ENCODE results near the gene NTNG1.

Gene NTNG1

DNA sequence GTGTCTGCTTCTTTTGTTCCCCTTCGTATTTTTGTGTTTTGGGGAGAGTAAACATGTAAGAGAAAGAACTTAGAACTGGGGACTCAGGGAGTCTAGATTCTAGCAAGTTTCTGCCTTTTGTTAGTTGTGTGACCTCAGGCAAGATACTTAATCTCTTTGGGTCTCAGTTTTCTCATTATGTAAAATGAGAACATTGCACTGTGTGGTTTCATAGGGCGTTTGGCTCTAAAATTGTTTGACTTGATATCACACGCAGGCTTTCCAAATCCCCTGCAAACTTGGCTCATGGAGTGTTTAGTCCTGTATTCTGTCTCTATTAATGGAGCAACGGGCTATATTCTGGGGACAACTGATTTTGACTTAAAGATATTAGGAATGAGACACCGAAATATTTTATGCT, 57.7 kb downstream of the NTNG1 start:
- Histone ChIP-seq H3K9me3 (ENCODE audit: control insufficient read depth, low read length) (peaks cover 15% of the 10 kb centered on the region), H3K27me3 (ENCODE audit: control insufficient read depth in 1 of 2, insufficient read depth in 1 of 2, low read length in 2 of 2) (no peaks in the 10 kb centered on the region), H2AFZ (ENCODE audit: low read depth, low read length) (no peak overlapping the region), H3K4me3 (ENCODE audit: insufficient read depth in 1 of 2, low read depth in 1 of 2, low read length in 2 of 2) (no peak overlapping the region), H2BK5ac (ENCODE audit: low read depth, low read length, poor library complexity, severe bottlenecking) (no peak overlapping the region), H3K36me3 (ENCODE audit: control insufficient read depth in 1 of 2, insufficient read depth in 2 of 2, low read depth in 1 of 2, low read length in 2 of 2) (no peaks in the 10 kb centered on the region), H3K23ac (ENCODE audit: low read length in 2 of 2) (no peak overlapping the region), H3K14ac (ENCODE audit: low read length in 2 of 2) (no peak overlapping the region), H2BK12ac (ENCODE audit: low read length in 2 of 2) (no peak overlapping the region), H3K27ac (ENCODE audit: low read length, poor library complexity, severe bottlenecking) (no peak overlapping the region), H4K8ac (ENCODE audit: low read length) (no peak overlapping the region), H3K4me1 (ENCODE audit: control insufficient read depth, insufficient read depth, low read depth, low read length) (no peaks in the 10 kb centered on the region), H3K4ac (ENCODE audit: low read depth in 1 of 2, low read length in 2 of 2) (no peak overlapping the region), H2BK15ac (ENCODE audit: low read depth, poor library complexity, severe bottlenecking) (no peak overlapping the region), H3K4me2 (ENCODE audit: low read length, poor library complexity, severe bottlenecking) (no peak overlapping the region), H2BK120ac (ENCODE audit: low read depth, low read length) (no peak overlapping the region), H2AK5ac (ENCODE audit: low read length, severe bottlenecking) (no peak overlapping the region), H3K18ac (ENCODE audit: low read depth in 1 of 2, low read length in 2 of 2) (no peak overlapping the region), H3K9ac (ENCODE audit: low read length) (peak overlapping the region; percentile 21), H3K79me1 (replicated peaks; ENCODE audit: low read length, poor library complexity, severe bottlenecking) (peaks cover 4% of the 10 kb centered on the region), H4K91ac (ENCODE audit: low read length) (no peak overlapping the region)
- 82% methylated on average over 3 of the region's 5 CpGs for WGBS
- DNase-seq, result no peak

DNA sequence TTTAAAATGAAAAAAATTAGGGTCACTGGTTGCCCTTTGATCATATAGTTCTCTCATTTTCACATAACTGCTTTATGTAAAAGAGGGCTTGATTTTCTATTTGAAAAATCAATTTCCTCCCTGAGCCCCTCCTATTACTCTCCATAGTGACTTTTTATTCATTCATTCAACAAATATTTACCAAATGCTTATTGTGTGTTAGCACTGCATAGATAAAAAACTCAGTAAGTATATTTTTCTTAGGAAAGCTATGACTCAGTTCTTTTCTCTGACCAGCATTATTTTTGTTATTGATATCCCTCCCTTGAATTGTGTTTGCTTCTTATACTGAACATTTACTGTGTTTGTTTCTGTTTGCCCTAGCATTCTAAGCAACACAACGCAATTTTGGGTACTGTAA, 59.8 kb downstream of the NTNG1 start:
- no peak overlapping the region for H2AFZ ChIP-seq (ENCODE audit: low read depth, low read length)
- H3K18ac ChIP-seq (ENCODE audit: low read depth in 1 of 2, low read length in 2 of 2), result no peak overlapping the region
- H3K79me1 ChIP-seq (replicated peaks; ENCODE audit: low read length, poor library complexity, severe bottlenecking), result peaks cover 5% of the 10 kb centered on the region
- no peak overlapping the region for H2BK5ac ChIP-seq (ENCODE audit: low read depth, low read length, poor library complexity, severe bottlenecking)
- H3K9me3 ChIP-seq (ENCODE audit: control insufficient read depth, low read length), result peaks cover 15% of the 10 kb centered on the region
- no peak overlapping the region for H2BK15ac ChIP-seq (ENCODE audit: low read depth, poor library complexity, severe bottlenecking)
- H3K27ac ChIP-seq (ENCODE audit: low read length, poor library complexity, severe bottlenecking), result no peak overlapping the region
- H3K4me3 ChIP-seq (ENCODE audit: insufficient read depth in 1 of 2, low read depth in 1 of 2, low read length in 2 of 2), result no peak overlapping the region
- H3K4ac ChIP-seq (ENCODE audit: low read depth in 1 of 2, low read length in 2 of 2), result no peak overlapping the region
- H4K91ac ChIP-seq (ENCODE audit: low read length), result no peak overlapping the region
- H3K36me3 ChIP-seq (ENCODE audit: control insufficient read depth in 1 of 2, insufficient read depth in 2 of 2, low read depth in 1 of 2, low read length in 2 of 2), result no peaks in the 10 kb centered on the region
- no peak overlapping the region for H3K4me2 ChIP-seq (ENCODE audit: low read length, poor library complexity, severe bottlenecking)
- no peaks in the 10 kb centered on the region for H3K4me1 ChIP-seq (ENCODE audit: control insufficient read depth, insufficient read depth, low read depth, low read length)
- H3K9ac ChIP-seq (ENCODE audit: low read length), result no peak overlapping the region
- no peak overlapping the region for H3K14ac ChIP-seq (ENCODE audit: low read length in 2 of 2)
- H4K8ac ChIP-seq (ENCODE audit: low read length), result no peak overlapping the region
- no peak for DNase-seq
- no peak overlapping the region for H2BK12ac ChIP-seq (ENCODE audit: low read length in 2 of 2)
- H2AK5ac ChIP-seq (ENCODE audit: low read length, severe bottlenecking), result no peak overlapping the region
- no peak overlapping the region for H2BK120ac ChIP-seq (ENCODE audit: low read depth, low read length)
- no peak overlapping the region for H3K23ac ChIP-seq (ENCODE audit: low read length in 2 of 2)
- no peaks in the 10 kb centered on the region for H3K27me3 ChIP-seq (ENCODE audit: control insufficient read depth in 1 of 2, insufficient read depth in 1 of 2, low read length in 2 of 2)
- no CpG with 5 or more reads among the region's 1 CpG for whole genome bisulfite sequencing

DNA sequence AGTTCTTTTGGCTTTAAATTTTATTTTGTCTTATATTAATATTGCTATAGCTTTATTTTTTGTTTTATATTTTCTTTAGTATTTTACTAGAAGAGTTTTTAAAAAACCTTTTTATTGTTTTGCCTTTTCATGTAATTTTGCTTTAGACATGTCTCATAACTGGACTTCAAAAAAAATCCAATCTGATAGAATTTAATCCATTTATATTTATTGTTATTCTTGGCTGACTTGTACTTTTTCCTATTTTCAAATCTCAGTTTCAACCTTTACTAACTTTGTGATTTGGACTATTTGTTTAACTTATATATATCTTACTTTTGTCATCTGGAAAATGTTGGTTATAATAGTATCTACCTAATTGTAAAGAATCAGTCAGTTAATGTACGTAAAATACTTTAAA, 61.2 kb downstream of the NTNG1 start:
- H3K9me3 ChIP-seq (ENCODE audit: control insufficient read depth, low read length), result peaks cover 15% of the 10 kb centered on the region

DNA sequence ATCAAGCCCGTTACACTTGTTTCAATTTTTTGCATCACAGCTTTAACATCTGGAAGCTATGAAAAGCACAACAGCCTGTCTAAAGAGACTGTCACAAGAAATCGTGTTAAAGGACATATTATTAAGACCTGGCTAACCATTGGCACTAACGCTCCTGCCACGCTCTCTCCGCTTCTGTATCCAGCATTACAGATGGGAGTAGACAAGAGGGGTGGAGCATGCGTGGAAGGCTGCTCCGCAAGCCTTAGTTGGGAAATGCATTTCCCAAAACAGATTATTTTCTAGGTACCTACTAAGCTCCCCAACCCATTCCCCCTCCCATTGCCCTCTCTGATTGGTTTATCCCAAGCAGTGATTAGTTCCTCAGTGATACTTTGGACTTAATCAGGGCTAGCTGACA, 72.4 kb downstream of the NTNG1 start:
- Histone ChIP-seq H3K9ac (ENCODE audit: low read length) (no peak overlapping the region), H3K27me3 (ENCODE audit: control insufficient read depth in 1 of 2, insufficient read depth in 1 of 2, low read length in 2 of 2) (no peaks in the 10 kb centered on the region), H2BK120ac (ENCODE audit: low read depth, low read length) (no peak overlapping the region), H3K79me1 (replicated peaks; ENCODE audit: low read length, poor library complexity, severe bottlenecking) (peaks cover 5% of the 10 kb centered on the region), H3K4me2 (ENCODE audit: low read length, poor library complexity, severe bottlenecking) (no peak overlapping the region), H4K8ac (ENCODE audit: low read length) (no peak overlapping the region), H3K23ac (ENCODE audit: low read length in 2 of 2) (no peak overlapping the region), H2BK5ac (ENCODE audit: low read depth, low read length, poor library complexity, severe bottlenecking) (no peak overlapping the region), H2BK12ac (ENCODE audit: low read length in 2 of 2) (no peak overlapping the region), H3K18ac (ENCODE audit: low read depth in 1 of 2, low read length in 2 of 2) (no peak overlapping the region), H3K4me1 (ENCODE audit: control insufficient read depth, insufficient read depth, low read depth, low read length) (no peaks in the 10 kb centered on the region), H2AK5ac (ENCODE audit: low read length, severe bottlenecking) (no peak overlapping the region), H2AFZ (ENCODE audit: low read depth, low read length) (no peak overlapping the region), H3K4me3 (ENCODE audit: insufficient read depth in 1 of 2, low read depth in 1 of 2, low read length in 2 of 2) (no peak overlapping the region), H3K14ac (ENCODE audit: low read length in 2 of 2) (no peak overlapping the region), H2BK15ac (ENCODE audit: low read depth, poor library complexity, severe bottlenecking) (no peak overlapping the region), H3K4ac (ENCODE audit: low read depth in 1 of 2, low read length in 2 of 2) (no peak overlapping the region), H4K91ac (ENCODE audit: low read length) (no peak overlapping the region), H3K27ac (ENCODE audit: low read length, poor library complexity, severe bottlenecking) (no peak overlapping the region), H3K9me3 (ENCODE audit: control insufficient read depth, low read length) (peaks cover 24% of the 10 kb centered on the region), H3K36me3 (ENCODE audit: control insufficient read depth in 1 of 2, insufficient read depth in 2 of 2, low read depth in 1 of 2, low read length in 2 of 2) (peaks cover 0 to 12% of the 10 kb centered on the region in 2 experiments)
- 87% methylated on average over 5 of the region's 7 CpGs for WGBS
- no peak for DNase-seq

More for the DNA sequence above, 61.2 kb downstream of the NTNG1 start:
- H4K91ac ChIP-seq (ENCODE audit: low read length), result no peak overlapping the region
- peaks cover 4% of the 10 kb centered on the region for H3K79me1 ChIP-seq (replicated peaks; ENCODE audit: low read length, poor library complexity, severe bottlenecking)
- no peak overlapping the region for H3K9ac ChIP-seq (ENCODE audit: low read length)
- H3K4ac ChIP-seq (ENCODE audit: low read depth in 1 of 2, low read length in 2 of 2), result no peak overlapping the region
- H3K4me1 ChIP-seq (ENCODE audit: control insufficient read depth, insufficient read depth, low read depth, low read length), result no peaks in the 10 kb centered on the region
- no peak overlapping the region for H3K18ac ChIP-seq (ENCODE audit: low read depth in 1 of 2, low read length in 2 of 2)
- H2BK15ac ChIP-seq (ENCODE audit: low read depth, poor library complexity, severe bottlenecking), result no peak overlapping the region
- no CpG with 5 or more reads among the region's 1 CpG for WGBS
- H2BK5ac ChIP-seq (ENCODE audit: low read depth, low read length, poor library complexity, severe bottlenecking), result no peak overlapping the region
- no peak overlapping the region for H3K4me2 ChIP-seq (ENCODE audit: low read length, poor library complexity, severe bottlenecking)
- no peak overlapping the region for H3K14ac ChIP-seq (ENCODE audit: low read length in 2 of 2)
- H3K36me3 ChIP-seq (ENCODE audit: control insufficient read depth in 1 of 2, insufficient read depth in 2 of 2, low read depth in 1 of 2, low read length in 2 of 2), result no peaks in the 10 kb centered on the region
- H2AFZ ChIP-seq (ENCODE audit: low read depth, low read length), result no peak overlapping the region
- no peak for DNase-seq
- no peak overlapping the region for H2BK120ac ChIP-seq (ENCODE audit: low read depth, low read length)
- no peak overlapping the region for H3K27ac ChIP-seq (ENCODE audit: low read length, poor library complexity, severe bottlenecking)
- no peak overlapping the region for H2AK5ac ChIP-seq (ENCODE audit: low read length, severe bottlenecking)
- no peak overlapping the region for H2BK12ac ChIP-seq (ENCODE audit: low read length in 2 of 2)
- no peak overlapping the region for H4K8ac ChIP-seq (ENCODE audit: low read length)
- H3K23ac ChIP-seq (ENCODE audit: low read length in 2 of 2), result no peak overlapping the region
- H3K4me3 ChIP-seq (ENCODE audit: insufficient read depth in 1 of 2, low read depth in 1 of 2, low read length in 2 of 2), result no peak overlapping the region
- H3K27me3 ChIP-seq (ENCODE audit: control insufficient read depth in 1 of 2, insufficient read depth in 1 of 2, low read length in 2 of 2), result no peaks in the 10 kb centered on the region
